ENCODE data around the gene ULK1. TPM values are rescaled to one million over a fixed set of nuclear protein-coding genes. Genes with fewer than 3 reads are reported as not detected.
A peak's percentile ranks its signal among the peaks of the same experiment; 100 is the strongest.

Gene ULK1
- total RNA-seq, 2 experiments from 2014 or later = 35.2 to 42.2 TPM

- Mint-ChIP-seq H3K36me3 (ENCODE audit: low read depth) (peaks cover 2% of the 10 kb centered on the region), H3K4me3 (no peak overlapping the region), H3K4me1 (no peaks in the 10 kb centered on the region), H3K27me3 (no peaks in the 10 kb centered on the region), H3K9me3 (no peaks in the 10 kb centered on the region), H3K27ac (no peak overlapping the region)
- ChIA-PET POLR2A (interaction anchor here (2.1 kb wide), 1 partner anchor 11 kb away, joined by 6 read pairs; the partner anchor contains the start of gene PUS1), CTCF (no interaction called here)
- no peak for DNase-seq
Observed at GRCh38 chr12:131919051-131919347, 24.6 kb downstream of the ULK1 start.

- Mint-ChIP-seq H3K4me3 (no peak overlapping the region), H3K9me3 (no peaks in the 10 kb centered on the region), H3K27ac (no peak overlapping the region), H3K36me3 (ENCODE audit: low read depth) (peaks cover 1% of the 10 kb centered on the region), H3K4me1 (peaks cover 3% of the 10 kb centered on the region), H3K27me3 (no peaks in the 10 kb centered on the region)
- POLR2A ChIA-PET = interaction anchor here (2.1 kb wide), 1 partner anchor 10 kb away, joined by 6 read pairs; the partner anchor contains the start of gene PUS1
- no peak for DNase-seq
- CTCF ChIA-PET = no interaction called here
Observed at GRCh38 chr12:131919366-131920156, 25.1 kb downstream of the ULK1 start.

GRCh38 chr12:131920157-131920508, 25.7 kb downstream of the ULK1 start:
- Mint-ChIP-seq H3K9me3 (no peaks in the 10 kb centered on the region), H3K27ac (no peak overlapping the region), H3K27me3 (no peaks in the 10 kb centered on the region), H3K4me1 (peaks cover 5% of the 10 kb centered on the region), H3K4me3 (no peak overlapping the region), H3K36me3 (ENCODE audit: low read depth) (no peaks in the 10 kb centered on the region)
- CTCF ChIA-PET = no interaction called here
- DNase-seq = no peak
- POLR2A ChIA-PET = interaction anchor here (2.1 kb wide), 1 partner anchor 10 kb away, joined by 6 read pairs; the partner anchor contains the start of gene PUS1

GRCh38 chr12:131920902-131921840, 26.7 kb downstream of the ULK1 start:
- ChIA-PET POLR2A (no interaction called here), CTCF (no interaction called here)
- Mint-ChIP-seq H3K27ac (no peak overlapping the region), H3K4me1 (peaks cover 5% of the 10 kb centered on the region), H3K9me3 (no peaks in the 10 kb centered on the region), H3K36me3 (ENCODE audit: low read depth) (no peaks in the 10 kb centered on the region), H3K27me3 (no peaks in the 10 kb centered on the region), H3K4me3 (no peak overlapping the region)
- no peak for DNase-seq

- Mint-ChIP-seq H3K4me3 (no peak overlapping the region), H3K36me3 (ENCODE audit: low read depth) (no peaks in the 10 kb centered on the region), H3K9me3 (no peaks in the 10 kb centered on the region), H3K4me1 (peaks cover 5% of the 10 kb centered on the region), H3K27me3 (no peaks in the 10 kb centered on the region), H3K27ac (no peak overlapping the region)
- DNase-seq = no peak
- ChIA-PET POLR2A (no interaction called here), CTCF (no interaction called here)
Observed at GRCh38 chr12:131921866-131922769, 27.7 kb downstream of the ULK1 start.

GRCh38 chr12:131922772-131923171, 28.4 kb downstream of the ULK1 start:
- ChIA-PET CTCF (no interaction called here), POLR2A (no interaction called here)
- Mint-ChIP-seq H3K36me3 (ENCODE audit: low read depth) (no peaks in the 10 kb centered on the region), H3K4me1 (peaks cover 8% of the 10 kb centered on the region), H3K27me3 (no peaks in the 10 kb centered on the region), H3K27ac (no peak overlapping the region), H3K4me3 (no peak overlapping the region), H3K9me3 (no peaks in the 10 kb centered on the region)
- no peak for DNase-seq

- Mint-ChIP-seq H3K4me1 (peaks cover 12% of the 10 kb centered on the region), H3K4me3 (no peak overlapping the region), H3K9me3 (no peaks in the 10 kb centered on the region), H3K27ac (no peak overlapping the region), H3K27me3 (no peaks in the 10 kb centered on the region), H3K36me3 (ENCODE audit: low read depth) (no peaks in the 10 kb centered on the region)
- ChIA-PET POLR2A (no interaction called here), CTCF (interaction anchor here (0.7 kb wide), 1 partner anchor 85 kb away, joined by 3 read pairs; no protein-coding TSS in a partner anchor)
- no peak for DNase-seq
Observed at GRCh38 chr12:131923260-131923659, 28.8 kb downstream of the ULK1 start.

GRCh38 chr12:131927110-131928079, 33.0 kb downstream of the ULK1 start:
- POLR2A ChIA-PET = interaction anchor here (0.8 to 3.8 kb wide), 3 partner anchors 22 to 251 kb away, joined by 3 to 34 read pairs (median 31); partner anchors contain the start of gene EP400
- peaks cover 11% of the 10 kb centered on the region for H3K36me3 Mint-ChIP-seq (ENCODE audit: low read depth)
- DNase-seq = no peak
- H3K27ac Mint-ChIP-seq = peak overlapping the region; percentile 87
- no peaks in the 10 kb centered on the region for H3K9me3 Mint-ChIP-seq
- peaks cover 29% of the 10 kb centered on the region for H3K4me1 Mint-ChIP-seq
- H3K4me3 Mint-ChIP-seq = peak overlapping the region; percentile 83
- CTCF ChIA-PET = interaction anchor here (0.6 to 1.2 kb wide), 4 partner anchors 10 to 158 kb away, joined by 3 to 8 read pairs (median 4); no protein-coding TSS in a partner anchor
- no peaks in the 10 kb centered on the region for H3K27me3 Mint-ChIP-seq

- CTCF ChIA-PET = interaction anchor here (0.6 to 1.2 kb wide), 5 partner anchors 10 to 660 kb away, joined by 3 to 8 read pairs (median 3); no protein-coding TSS in a partner anchor
- DNase-seq = no peak
- Mint-ChIP-seq H3K4me3 (peak overlapping the region; percentile 83), H3K27ac (peak overlapping the region; percentile 87), H3K9me3 (no peaks in the 10 kb centered on the region), H3K27me3 (no peaks in the 10 kb centered on the region), H3K36me3 (ENCODE audit: low read depth) (peaks cover 17% of the 10 kb centered on the region), H3K4me1 (peaks cover 31% of the 10 kb centered on the region)
- POLR2A ChIA-PET = interaction anchor here (0.8 to 3.8 kb wide), 4 partner anchors 22 to 250 kb away, joined by 3 to 34 read pairs (median 18); partner anchors contain the start of gene EP400
Observed at GRCh38 chr12:131928080-131928710, 33.8 kb downstream of the ULK1 start.

GRCh38 chr12:131928711-131929580, 34.5 kb downstream of the ULK1 start, which contains the start of gene PUS1:
Gene PUS1 (plus strand): TSS chr12:131929276. CDS start chr12:131929723, 447 bp downstream.
- Mint-ChIP-seq H3K9me3 (no peaks in the 10 kb centered on the region), H3K4me1 (peaks cover 31% of the 10 kb centered on the region), H3K36me3 (ENCODE audit: low read depth) (peaks cover 24% of the 10 kb centered on the region), H3K27ac (peak within 1 kb of the TSS; percentile 91), H3K4me3 (peak within 1 kb of the TSS; percentile 99), H3K27me3 (no peaks in the 10 kb centered on the region)
- CTCF ChIA-PET = interaction anchor here (0.7 to 1.5 kb wide), 5 partner anchors 21 to 661 kb away, joined by 3 to 7 read pairs (median 4); partner anchors contain the start of gene EP400
- DNase-seq = peak; percentile 95
- POLR2A ChIA-PET = interaction anchor here (0.7 to 3.8 kb wide), 15 partner anchors 10 to 980 kb away, joined by 3 to 34 read pairs (median 4); partner anchors contain the start of genes EP400 and SFSWAP

Measured in activated CD4-positive, alpha-beta memory T cell treated with anti-CD3 and anti-CD28 coated beads, Interleukin-2, amount 10 ng/mL, durations not matched to agents 7 days and 5 days (primary cell).